Adrenal gland (tissue), 12 donors: ENCODE data around the gene ARF3. TPM values are rescaled to one million over a fixed set of nuclear protein-coding genes. Genes with fewer than 3 reads are reported as not detected.

Experiments used
- DNase-seq, 7 donors: peaks; one replicate each; pipeline ENCODE4 v3.0.0-alpha.2; 2019 to 2020
- H3K27ac ChIP-seq, 5 donors: fragments of 200-600 bp; sonication (generic) in 4 of 5; 1 replicate in 3 of 5; 2 replicates in 2 of 5; pipeline versions ENCODE4 v1.5.1 to v1.8.0; 2016 to 2020; ENCODE audit warnings: mild to moderate bottlenecking in 1 of 5
- H3K27me3 ChIP-seq: fragments of 200-600 bp; 2 replicates; pipeline ENCODE4 v1.8.0; 2021
- H3K36me3 ChIP-seq, 2 donors: fragments of 200-600 bp; replicated peaks in 1 of 2; 1 replicate in 1 of 2; 2 replicates in 1 of 2; pipeline versions ENCODE4 v1.5.1 to v1.8.0; 2018 to 2022
- H3K4me1 ChIP-seq, 2 donors: fragments of 200-600 bp; replicated peaks in 1 of 2; 1 replicate in 1 of 2; 2 replicates in 1 of 2; pipeline versions ENCODE4 v1.5.1 to v1.8.0; 2018 to 2021
- H3K4me3 ChIP-seq, 4 donors: fragments of 200-600 bp; sonication (generic) in 3 of 4; one replicate each; pipeline ENCODE4 v1.5.1; 2016 to 2018
- H3K9me3 ChIP-seq, 3 donors: fragments of 200-600 bp; sonication (generic) in 1 of 3; replicated peaks in 1 of 3; 1 replicate in 2 of 3; 2 replicates in 1 of 3; pipeline versions ENCODE4 v1.5.1 to v1.8.0; 2016 to 2021
- POLR2A ChIP-seq, 2 donors: fragments of 450-650 bp; IDR thresholded peaks; one replicate each; pipeline ENCODE4 v1.6.1; 2017; ENCODE audit warnings: antibody characterized with exemption in 2 of 2, mild to moderate bottlenecking in 2 of 2, moderate library complexity in 1 of 2
- WGBS, 4 donors: extraction: QIAGEN DNeasy Blood & Tissue Kit in 2 of 4; methylation state at CpG; one replicate each; pipeline versions ENCODE4 v1.1.5 to v1.1.7; 2013 to 2017; 5-methylcytosine and 5-hydroxymethylcytosine counted together
- intact Hi-C, 2 donors: fragments of 100-400 bp; cut with DNase I; formaldehyde crosslinking; loops; one replicate each; pipeline versions ENCODE4 v1.14.1 to v1.15.0; 2022 to 2023
- polyA plus RNA-seq, 3 donors: library from polyadenylated mRNA; stranded (reverse); fragments of 200-250 nt in 2 of 3; fragments of 350-450 nt in 1 of 3; fragmentation: Illumina TruSeq in 1 of 3; extraction: RNeasy Lipid Tissue Mini Kit (QIAGEN cat#74804) in 1 of 3; gene quantifications; one replicate each; pipeline ENCODE4 v1.2.3, GENCODE V29; 2013 to 2014
- total RNA-seq, 9 donors: library from RNA; depleted of rRNA in 4 of 9; stranded (reverse); fragments of >200 nt in 4 of 9; fragments of 120-200 nt in 1 of 9; fragmentation: NEBNext Ultra II Directional in 1 of 9; extraction: Animal tissue kit (Norgen Biotek cat#: 25700) in 1 of 9; gene quantifications; one replicate each; pipeline versions ENCODE4 v1.1.0 to v1.2.4, GENCODE V29; 2013 to 2023
- TF ChIP-seq, protein P1 (sequence below), 6 experiments: fragments of 450-650 bp in 4 of 6; fragments of 200-600 bp in 2 of 6; sonication (generic) in 1 of 6; IDR thresholded peaks; 1 replicate in 5 of 6; 2 replicates in 1 of 6; pipeline versions ENCODE4 v1.5.1 to v1.8.0; 2016 to 2021; ENCODE audit warnings: antibody characterized with exemption in 6 of 6, mild to moderate bottlenecking in 2 of 6, moderate library complexity in 1 of 6
- donor health status: healthy with polysubstance abuse.
- donor health status: Bipolar disorder and iron deficiency.
- donor health status: DM: yes; HTN: yes; CAD: no.
- donor health status: DM: no; HTN: no; CAD: no.
- donor health status: DM: no; HTN: no; CAD: no.
- donor health status: DM: yes; HTN: yes; CAD: no.

ARF3 gene
- total and polyA plus RNA-seq, 12 donors = 55.2 to 237 (median 105) TPM

DNA sequence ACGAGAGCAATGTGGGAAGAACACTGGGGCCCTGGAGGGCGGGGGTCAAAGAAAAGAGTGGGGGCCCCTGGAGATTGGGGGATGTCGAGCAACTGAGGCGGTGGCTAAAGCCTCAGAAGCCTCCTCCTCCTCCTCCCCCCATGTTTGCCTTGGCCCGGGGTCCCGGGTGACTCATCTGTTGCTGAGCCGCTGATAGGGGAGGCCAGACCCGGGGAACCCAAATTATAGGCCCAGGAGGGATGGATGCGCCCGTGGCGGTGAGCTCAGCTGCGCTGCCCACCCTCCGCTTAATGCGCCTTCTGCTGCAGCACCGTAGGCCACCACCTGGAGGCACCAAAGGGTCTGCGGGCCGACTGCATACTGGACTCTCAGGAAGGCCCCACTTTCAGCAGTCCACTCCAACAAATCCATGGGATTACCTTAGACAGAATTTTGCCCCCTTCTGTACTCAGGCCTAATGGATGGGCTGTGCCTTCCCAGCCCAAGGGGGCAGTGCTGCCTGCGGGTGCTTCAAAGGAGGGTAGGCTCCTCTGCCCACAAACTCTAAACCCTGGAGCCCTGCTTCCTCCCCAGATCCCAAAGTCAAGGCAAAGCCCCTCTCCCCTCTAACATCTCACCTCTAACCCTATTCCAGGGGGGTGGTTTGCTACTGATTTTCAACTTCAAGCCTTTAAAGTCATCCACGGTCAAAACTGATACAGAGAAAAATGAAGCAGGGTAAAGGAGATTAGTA is 16.8 kb upstream of the ARF3 start:
- 20 to 24% (median 22%) methylated on average over 10 to 19 of the region's 19 CpGs for WGBS, 4 donors
- peaks cover 7 to 24% of the 10 kb centered on the region in 2 donors for H3K4me1 ChIP-seq
- intact Hi-C loops = no loop called here
- H3K9me3 ChIP-seq = no peaks in the 10 kb centered on the region
- peak in 5 of 7 donors; percentile 47 to 73 (median 61) for DNase-seq
- no peak overlapping the region for H3K27ac ChIP-seq
- H3K27me3 ChIP-seq = peaks cover 54% of the 10 kb centered on the region
- H3K36me3 ChIP-seq = no peaks in the 10 kb centered on the region
- TF ChIP-seq, protein P1, sequence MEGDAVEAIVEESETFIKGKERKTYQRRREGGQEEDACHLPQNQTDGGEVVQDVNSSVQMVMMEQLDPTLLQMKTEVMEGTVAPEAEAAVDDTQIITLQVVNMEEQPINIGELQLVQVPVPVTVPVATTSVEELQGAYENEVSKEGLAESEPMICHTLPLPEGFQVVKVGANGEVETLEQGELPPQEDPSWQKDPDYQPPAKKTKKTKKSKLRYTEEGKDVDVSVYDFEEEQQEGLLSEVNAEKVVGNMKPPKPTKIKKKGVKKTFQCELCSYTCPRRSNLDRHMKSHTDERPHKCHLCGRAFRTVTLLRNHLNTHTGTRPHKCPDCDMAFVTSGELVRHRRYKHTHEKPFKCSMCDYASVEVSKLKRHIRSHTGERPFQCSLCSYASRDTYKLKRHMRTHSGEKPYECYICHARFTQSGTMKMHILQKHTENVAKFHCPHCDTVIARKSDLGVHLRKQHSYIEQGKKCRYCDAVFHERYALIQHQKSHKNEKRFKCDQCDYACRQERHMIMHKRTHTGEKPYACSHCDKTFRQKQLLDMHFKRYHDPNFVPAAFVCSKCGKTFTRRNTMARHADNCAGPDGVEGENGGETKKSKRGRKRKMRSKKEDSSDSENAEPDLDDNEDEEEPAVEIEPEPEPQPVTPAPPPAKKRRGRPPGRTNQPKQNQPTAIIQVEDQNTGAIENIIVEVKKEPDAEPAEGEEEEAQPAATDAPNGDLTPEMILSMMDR (IDR thresholded peaks at IDR 0.05) = peak; percentile 40 to 63 (median 52)
- TF ChIP-seq POLR2A (IDR thresholded peaks at IDR 0.05) = no peak
- no peak overlapping the region for H3K4me3 ChIP-seq

DNA sequence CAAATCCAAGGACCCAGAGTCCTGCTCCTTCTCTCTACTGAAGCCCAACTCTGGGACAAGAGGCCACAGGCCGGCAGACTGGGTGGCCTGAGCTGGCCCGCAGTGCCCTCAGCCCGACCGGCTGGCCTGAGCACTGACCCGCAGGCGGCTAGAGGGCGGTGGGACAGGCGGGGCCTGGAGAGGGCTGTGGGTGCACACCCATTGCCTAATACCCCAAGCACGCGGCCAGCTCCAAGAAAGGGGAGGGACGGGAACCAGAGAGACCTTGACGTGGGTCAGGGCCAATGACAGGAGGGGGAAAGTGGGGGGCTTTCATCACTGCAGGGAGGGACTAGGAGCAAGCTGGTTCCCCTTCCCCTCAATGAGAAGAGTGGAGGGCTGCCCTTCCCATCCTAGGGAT is 16.2 kb upstream of the ARF3 start:
- Histone ChIP-seq H3K27me3 (peaks cover 49% of the 10 kb centered on the region), H3K36me3 (no peaks in the 10 kb centered on the region), H3K9me3 (no peaks in the 10 kb centered on the region), H3K4me1 (peaks cover 7 to 18% of the 10 kb centered on the region in 2 donors), H3K4me3 (no peak overlapping the region), H3K27ac (no peak overlapping the region)
- intact Hi-C loops = no loop called here
- WGBS, 4 donors = 9 to 16% (median 15%) methylated on average over 8 to 12 of the region's 12 CpGs
- DNase-seq = peak in 2 of 7 donors; percentile 46 to 48
- TF ChIP-seq POLR2A (IDR thresholded peaks at IDR 0.05) = no peak
- TF ChIP-seq, protein P1 (IDR thresholded peaks at IDR 0.05) = no peak

DNA sequence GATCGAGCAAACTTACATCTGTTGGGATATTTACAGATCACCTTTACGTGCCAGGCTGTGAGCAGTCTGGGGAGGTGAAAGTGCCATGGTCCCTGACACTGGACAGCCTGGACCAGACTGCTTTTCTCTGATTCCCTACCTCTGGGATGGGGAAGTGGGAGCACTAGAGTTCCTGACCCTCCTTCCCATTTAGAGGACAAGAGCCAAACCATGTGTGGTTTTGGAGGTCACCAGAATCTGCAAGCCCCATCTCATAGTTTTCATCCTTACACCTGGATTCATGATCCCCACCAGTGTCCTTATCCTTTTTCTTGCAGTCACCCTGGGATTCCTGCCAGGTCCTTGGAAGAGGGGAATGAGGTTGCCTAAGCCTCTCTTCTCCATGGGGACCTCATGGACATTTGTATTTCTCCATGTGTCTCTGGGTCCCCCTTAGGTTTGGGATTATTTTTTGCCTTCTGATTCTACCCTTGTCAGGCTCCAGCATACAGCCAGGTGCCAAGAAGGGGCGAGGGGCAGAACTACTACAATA is 15.7 kb upstream of the ARF3 start:
- Histone ChIP-seq H3K4me1 (peaks cover 7 to 13% of the 10 kb centered on the region in 2 donors), H3K27me3 (peaks cover 44% of the 10 kb centered on the region)

DNA sequence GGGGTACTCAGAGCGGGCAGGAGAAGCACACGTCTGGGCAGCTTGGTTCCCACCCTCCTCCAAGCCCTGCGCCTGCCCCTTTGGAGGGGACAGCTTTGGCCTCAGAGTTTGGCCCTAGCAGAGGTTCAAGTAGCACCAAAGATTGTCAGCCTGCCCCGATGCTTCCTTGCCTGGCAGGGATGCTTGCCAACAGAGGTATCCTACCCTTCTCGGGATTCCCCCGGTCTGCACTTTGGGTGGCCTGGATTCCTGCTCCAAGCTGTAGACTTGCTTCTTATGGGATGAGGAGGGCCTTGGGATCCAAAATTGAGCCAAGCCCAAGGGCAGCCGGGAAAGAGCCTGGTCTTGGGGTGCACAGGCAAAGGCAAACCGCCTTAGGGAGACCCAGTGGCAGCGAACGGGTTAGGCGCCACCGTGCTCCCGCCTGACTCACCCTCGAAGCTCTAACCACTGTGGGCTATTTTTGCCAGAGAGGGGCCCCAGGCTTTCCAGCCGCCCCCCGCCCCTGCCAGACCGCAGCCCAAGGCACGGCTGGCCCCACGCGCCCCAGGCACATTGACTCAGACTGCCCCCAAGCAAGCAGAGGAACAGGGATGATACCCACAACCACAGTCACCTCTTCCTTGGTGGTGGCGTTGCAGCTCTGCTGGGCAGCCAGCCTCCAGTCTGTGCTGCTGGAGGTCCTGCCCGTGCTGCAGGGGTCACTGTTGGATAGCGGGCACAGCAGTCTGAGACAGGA is 15.1 kb upstream of the ARF3 start:
- intact Hi-C loops = no loop called here
- no peak overlapping the region for H3K4me3 ChIP-seq
- no peaks in the 10 kb centered on the region for H3K36me3 ChIP-seq
- TF ChIP-seq POLR2A (IDR thresholded peaks at IDR 0.05) = no peak
- TF ChIP-seq, protein P1 (IDR thresholded peaks at IDR 0.05) = no peak
- 13 to 32% (median 21%) methylated on average over 3 to 23 of the region's 23 CpGs for WGBS, 4 donors
- no peak for DNase-seq
- H3K27ac ChIP-seq = no peak overlapping the region
- H3K4me1 ChIP-seq = peaks cover 7 to 12% of the 10 kb centered on the region in 2 donors
- peaks cover 39% of the 10 kb centered on the region for H3K27me3 ChIP-seq
- H3K9me3 ChIP-seq = no peaks in the 10 kb centered on the region

More for the DNA sequence above, 15.7 kb upstream of the ARF3 start:
- Histone ChIP-seq H3K36me3 (no peaks in the 10 kb centered on the region), H3K4me3 (no peak overlapping the region), H3K9me3 (no peaks in the 10 kb centered on the region), H3K27ac (no peak overlapping the region)
- intact Hi-C loops = no loop called here
- DNase-seq = no peak
- WGBS, 4 donors = 8 to 38% (median 30%) methylated on average over 1 to 3 of the region's 3 CpGs
- TF ChIP-seq POLR2A (IDR thresholded peaks at IDR 0.05) = no peak
- TF ChIP-seq, protein P1 (IDR thresholded peaks at IDR 0.05) = no peak
